ENCODE results near the gene UPP1.

GRCh38 chr7:48113275-48113674 is 24.2 kb downstream of the UPP1 start:
- TF ChIP-seq POLR2A (IDR thresholded peaks at IDR 0.05; ENCODE audit: extremely low read depth, insufficient read length) (no peak), CTCF (IDR thresholded peaks at IDR 0.05; ENCODE audit: low read depth, low read length) (no peak)

Data from NB4 (cell line).